Trophoblast cell (in vitro differentiated cells and primary cell): Measurements from ENCODE around the gene MYO1D.

Experiments used
- DNase-seq, 2 donors: peaks; one replicate each; pipeline ENCODE4 v3.0.0-alpha.2; 2016
- H2AFZ ChIP-seq: 2 replicates; pipeline ENCODE4 v1.6.1; 2013; ENCODE audit warnings: low read length, moderate library complexity, mild to moderate bottlenecking; ENCODE audit not compliant: insufficient read depth, poor library complexity
- H2AK5ac ChIP-seq: 2 replicates; pipeline ENCODE4 v1.6.1; 2013; ENCODE audit warnings: mild to moderate bottlenecking, low read length
- H2BK120ac ChIP-seq: 2 replicates; pipeline ENCODE4 v1.6.1; 2013; ENCODE audit warnings: low read length, mild to moderate bottlenecking, moderate library complexity; ENCODE audit not compliant: insufficient read depth, poor library complexity
- H2BK12ac ChIP-seq: 2 replicates; pipeline ENCODE4 v1.6.1; 2013; ENCODE audit warnings: mild to moderate bottlenecking, low read length, moderate library complexity
- H2BK5ac ChIP-seq: 2 replicates; pipeline ENCODE4 v1.6.1; 2013; ENCODE audit warnings: low read length, low read depth, moderate library complexity, mild to moderate bottlenecking; ENCODE audit not compliant: poor library complexity
- H3K14ac ChIP-seq: 2 replicates; pipeline ENCODE4 v1.6.1; 2013; ENCODE audit warnings: mild to moderate bottlenecking, low read length
- H3K18ac ChIP-seq: 2 replicates; pipeline ENCODE4 v1.6.1; 2013; ENCODE audit warnings: mild to moderate bottlenecking, low read length
- H3K23ac ChIP-seq: 2 replicates; pipeline ENCODE4 v1.6.1; 2013; ENCODE audit warnings: low read length
- H3K27ac ChIP-seq: 2 replicates; pipeline ENCODE4 v1.5.1; 2013; ENCODE audit warnings: low read depth, mild to moderate bottlenecking, inconsistent platforms, low read length, moderate library complexity
- H3K27me3 ChIP-seq: 2 replicates; pipeline ENCODE4 v1.6.1; 2013; ENCODE audit warnings: inconsistent platforms, mild to moderate bottlenecking, low read length, moderate library complexity; ENCODE audit not compliant: insufficient read depth
- H3K36me3 ChIP-seq, 2 experiments: 1 replicate in 1 of 2; 2 replicates in 1 of 2; pipeline ENCODE4 v1.6.1; 2013; ENCODE audit warnings: low read length in 2 of 2, mild to moderate bottlenecking in 2 of 2, moderate library complexity in 1 of 2; ENCODE audit not compliant: insufficient read depth in 2 of 2, control insufficient read depth in 1 of 2
- H3K4ac ChIP-seq: 2 replicates; pipeline ENCODE4 v1.6.1; 2013; ENCODE audit warnings: low read depth, mild to moderate bottlenecking, low read length, moderate library complexity
- H3K4me1 ChIP-seq, 2 experiments: 1 replicate in 1 of 2; 2 replicates in 1 of 2; pipeline ENCODE4 v1.6.1; 2013; ENCODE audit warnings: low read length in 2 of 2, mild to moderate bottlenecking in 2 of 2, moderate library complexity in 1 of 2; ENCODE audit not compliant: insufficient read depth in 2 of 2, control insufficient read depth in 1 of 2
- H3K4me2 ChIP-seq: 2 replicates; pipeline ENCODE4 v1.6.1; 2013; ENCODE audit warnings: inconsistent platforms, mild to moderate bottlenecking, low read length, moderate library complexity
- H3K4me3 ChIP-seq: 2 replicates; pipeline ENCODE4 v1.5.1; 2013; ENCODE audit warnings: mild to moderate bottlenecking, low read depth, low read length, inconsistent platforms
- H3K79me1 ChIP-seq: one replicate; pipeline ENCODE4 v1.6.1; 2013; ENCODE audit warnings: low read length
- H3K79me2 ChIP-seq: 2 replicates; pipeline ENCODE4 v1.6.1; 2013; ENCODE audit warnings: low read length, mild to moderate bottlenecking; ENCODE audit not compliant: control insufficient read depth, insufficient read depth, poor library complexity
- H3K9ac ChIP-seq: 2 replicates; pipeline ENCODE4 v1.6.1; 2013; ENCODE audit warnings: mild to moderate bottlenecking, low read length
- H3K9me3 ChIP-seq: 2 replicates; pipeline ENCODE4 v1.6.1; 2013; ENCODE audit warnings: low read depth, mild to moderate bottlenecking, control low read depth, inconsistent platforms, low read length; ENCODE audit not compliant: insufficient read depth
- H4K12ac ChIP-seq: 2 replicates; pipeline ENCODE4 v1.6.1; 2013; ENCODE audit warnings: low read depth, mild to moderate bottlenecking, low read length, moderate library complexity
- H4K8ac ChIP-seq: 2 replicates; pipeline ENCODE4 v1.6.1; 2013; ENCODE audit warnings: low read depth, mild to moderate bottlenecking, low read length, moderate library complexity
- H4K91ac ChIP-seq: one replicate; pipeline ENCODE4 v1.6.1; 2013; ENCODE audit warnings: low read depth, mild to moderate bottlenecking, low read length, moderate library complexity
- WGBS: extraction: QIAGEN DNeasy Blood & Tissue Kit; methylation state at CpG from one replicate; pipeline ENCODE4 v1.1.7; 2013; ENCODE audit warnings: missing lambda C conversion rate; ENCODE audit not compliant: insufficient read length, insufficient coverage; ENCODE audit errors: extremely low coverage; 5-methylcytosine and 5-hydroxymethylcytosine counted together

Gene MYO1D

GRCh38 chr17:32520104-32520701, 356.7 kb downstream of the MYO1D start:
- Histone ChIP-seq H2BK120ac (no peak overlapping the region), H3K18ac (peak overlapping the region; percentile 47), H3K79me2 (no peaks in the 10 kb centered on the region), H3K14ac (peak overlapping the region; percentile 45), H3K9ac (no peak overlapping the region), H2AFZ (no peak overlapping the region), H3K4me2 (peak overlapping the region; percentile 65), H3K79me1 (peaks cover 5% of the 10 kb centered on the region), H3K27me3 (no peaks in the 10 kb centered on the region), H2AK5ac (peak overlapping the region; percentile 55), H3K27ac (peak overlapping the region; percentile 28), H2BK5ac (no peak overlapping the region), H3K23ac (no peak overlapping the region), H2BK12ac (no peak overlapping the region), H3K4me1 (peaks cover 7 to 14% of the 10 kb centered on the region in 2 experiments), H3K4ac (no peak overlapping the region), H3K9me3 (peaks cover 2% of the 10 kb centered on the region), H3K4me3 (no peak overlapping the region), H4K12ac (no peak overlapping the region), H4K91ac (peak overlapping the region; percentile 62), H3K36me3 (no peaks in the 10 kb centered on the region), H4K8ac (peak overlapping the region; percentile 61)
- DNase-seq = no peak
- WGBS = no CpG with 5 or more reads among the region's 17 CpGs

- H3K4me3 ChIP-seq = peak overlapping the region; percentile 54
- H3K36me3 ChIP-seq = no peaks in the 10 kb centered on the region
- peaks cover 5% of the 10 kb centered on the region for H3K79me1 ChIP-seq
- no peak overlapping the region for H3K18ac ChIP-seq
- no peaks in the 10 kb centered on the region for H3K79me2 ChIP-seq
- no peak overlapping the region for H2AFZ ChIP-seq
- H4K91ac ChIP-seq = peak overlapping the region; percentile 62
- H3K4ac ChIP-seq = no peak overlapping the region
- peak overlapping the region; percentile 16 for H4K8ac ChIP-seq
- H3K9ac ChIP-seq = peak overlapping the region; percentile 21
- no peak overlapping the region for H2BK120ac ChIP-seq
- WGBS = no CpG with 5 or more reads among the region's 61 CpGs
- H3K9me3 ChIP-seq = peaks cover 2% of the 10 kb centered on the region
- H3K14ac ChIP-seq = peak overlapping the region; percentile 39
- H4K12ac ChIP-seq = no peak overlapping the region
- H2BK5ac ChIP-seq = no peak overlapping the region
- H3K4me1 ChIP-seq = peaks cover 7 to 14% of the 10 kb centered on the region in 2 experiments
- DNase-seq = peak; percentile 18 to 36
- H2BK12ac ChIP-seq = no peak overlapping the region
- H2AK5ac ChIP-seq = no peak overlapping the region
- peak overlapping the region; percentile 65 for H3K4me2 ChIP-seq
- no peaks in the 10 kb centered on the region for H3K27me3 ChIP-seq
- H3K23ac ChIP-seq = no peak overlapping the region
- H3K27ac ChIP-seq = peak overlapping the region; percentile 28
Observed at GRCh38 chr17:32519228-32520103, 357.5 kb downstream of the MYO1D start.

- Histone ChIP-seq H4K91ac (no peak overlapping the region), H3K4me2 (peak overlapping the region; percentile 65), H3K4me3 (peak overlapping the region; percentile 54), H3K23ac (no peak overlapping the region), H3K4me1 (peaks cover 7 to 14% of the 10 kb centered on the region in 2 experiments), H3K9me3 (peaks cover 2% of the 10 kb centered on the region), H3K4ac (no peak overlapping the region), H2BK120ac (no peak overlapping the region), H3K27me3 (no peaks in the 10 kb centered on the region), H3K79me2 (no peaks in the 10 kb centered on the region), H3K79me1 (peaks cover 5% of the 10 kb centered on the region), H3K18ac (no peak overlapping the region), H3K27ac (no peak overlapping the region), H2AFZ (no peak overlapping the region), H3K9ac (peak overlapping the region; percentile 21), H4K12ac (no peak overlapping the region), H2BK12ac (no peak overlapping the region), H2BK5ac (no peak overlapping the region), H4K8ac (peak overlapping the region; percentile 16), H3K36me3 (no peaks in the 10 kb centered on the region), H3K14ac (peak overlapping the region; percentile 3), H2AK5ac (no peak overlapping the region)
- no CpG with 5 or more reads among the region's 31 CpGs for WGBS
- no peak for DNase-seq
Observed at GRCh38 chr17:32518646-32519227, 358.2 kb downstream of the MYO1D start.

DNA sequence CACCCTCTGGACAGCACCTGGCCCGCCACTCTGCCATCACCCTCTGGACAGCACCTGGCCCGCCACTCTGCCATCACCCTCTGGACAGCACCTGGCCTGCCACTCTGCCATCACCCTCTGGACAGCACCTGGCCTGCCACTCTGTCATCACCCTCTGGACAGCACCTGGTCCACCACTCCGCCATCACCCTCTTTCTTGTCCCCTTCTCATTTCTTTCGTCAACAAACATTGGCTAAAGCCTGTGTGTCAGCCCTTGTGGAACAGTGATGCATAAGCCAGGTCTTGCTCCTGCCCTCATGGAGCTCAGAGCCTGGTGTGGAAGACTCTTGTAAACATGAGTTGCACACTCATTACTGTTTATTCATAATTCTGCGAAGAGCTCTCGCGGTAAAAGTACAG, 358.9 kb downstream of the MYO1D start:
- Histone ChIP-seq H3K9me3 (peaks cover 2% of the 10 kb centered on the region), H3K79me1 (peaks cover 5% of the 10 kb centered on the region), H4K91ac (no peak overlapping the region), H3K4me2 (no peak overlapping the region), H2AK5ac (no peak overlapping the region), H3K4me1 (peaks cover 7 to 14% of the 10 kb centered on the region in 2 experiments), H3K14ac (no peak overlapping the region), H3K18ac (no peak overlapping the region), H3K4ac (no peak overlapping the region), H2BK120ac (no peak overlapping the region), H3K27me3 (no peaks in the 10 kb centered on the region), H3K27ac (no peak overlapping the region), H3K23ac (no peak overlapping the region), H3K4me3 (no peak overlapping the region), H4K8ac (no peak overlapping the region), H3K36me3 (no peaks in the 10 kb centered on the region), H2BK12ac (no peak overlapping the region), H4K12ac (no peak overlapping the region), H3K79me2 (no peaks in the 10 kb centered on the region), H2AFZ (no peak overlapping the region), H2BK5ac (no peak overlapping the region), H3K9ac (no peak overlapping the region)
- no peak for DNase-seq
- no CpG with 5 or more reads among the region's 7 CpGs for WGBS
